GM08714 (cell line): Measurements from ENCODE around the gene FAM107A.

ENCODE experiments used
- H3K4me3 ChIP-seq: fragments of 200-500 bp; sonication (Bioruptor generic); 2 replicates; pipeline ENCODE4 v1.5.1; 2014; ENCODE audit warnings: mild to moderate bottlenecking, low read length, inconsistent platforms
- ZNF274 ChIP-seq: IDR thresholded peaks from 2 replicates; pipeline ENCODE4 v1.6.1; 2012; ENCODE audit warnings: mild to moderate bottlenecking, low read depth, low read length

The FAM107A gene

DNA sequence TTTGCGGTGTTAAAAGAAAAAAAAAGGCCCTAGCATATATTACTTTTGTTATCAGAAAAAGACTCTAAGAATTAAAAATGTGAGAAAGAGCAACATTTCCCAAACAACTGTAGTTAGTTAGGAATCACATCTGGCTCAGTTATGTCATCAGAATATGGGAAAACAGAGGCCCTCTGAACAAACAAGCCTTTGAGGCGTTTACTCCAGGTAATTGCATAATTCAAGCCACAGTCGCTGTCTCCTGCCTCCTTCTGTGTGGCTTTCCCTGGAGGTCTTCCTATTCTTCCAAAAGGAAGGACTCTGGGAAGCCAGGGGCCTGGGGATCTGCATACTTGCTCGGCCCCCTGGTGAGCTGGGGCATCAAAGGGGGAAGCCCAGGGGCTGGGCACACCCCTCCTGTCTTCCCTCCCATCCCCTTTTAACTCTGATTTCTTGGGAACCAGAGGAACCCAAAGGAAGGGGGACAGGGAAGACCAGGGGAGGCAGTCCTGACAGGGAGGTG is 3.7 kb upstream of the FAM107A start:
- TF ChIP-seq ZNF274 = no peak
- H3K4me3 ChIP-seq = no peak overlapping the region

DNA sequence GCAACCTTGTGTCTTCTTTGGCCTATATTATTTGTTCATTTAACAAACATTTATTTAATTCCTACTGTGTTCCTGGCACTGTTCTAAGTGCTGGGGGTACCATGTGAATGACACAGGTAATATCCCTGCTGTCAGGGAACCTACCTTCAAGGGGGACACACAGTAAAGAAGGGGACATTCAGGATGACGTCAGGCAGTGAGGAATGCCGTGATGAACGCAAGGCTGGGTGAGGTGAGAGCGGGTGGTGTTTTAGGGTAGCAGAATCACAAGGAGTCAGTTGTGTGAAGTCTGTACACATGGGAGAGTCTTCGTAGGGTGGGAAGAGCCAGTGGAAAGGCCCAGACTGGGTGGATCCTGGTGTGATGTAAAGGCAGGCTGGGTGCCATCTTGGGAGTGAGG is 1.7 kb upstream of the FAM107A start:
- TF ChIP-seq ZNF274 = no peak
- H3K4me3 ChIP-seq = no peak overlapping the region

DNA sequence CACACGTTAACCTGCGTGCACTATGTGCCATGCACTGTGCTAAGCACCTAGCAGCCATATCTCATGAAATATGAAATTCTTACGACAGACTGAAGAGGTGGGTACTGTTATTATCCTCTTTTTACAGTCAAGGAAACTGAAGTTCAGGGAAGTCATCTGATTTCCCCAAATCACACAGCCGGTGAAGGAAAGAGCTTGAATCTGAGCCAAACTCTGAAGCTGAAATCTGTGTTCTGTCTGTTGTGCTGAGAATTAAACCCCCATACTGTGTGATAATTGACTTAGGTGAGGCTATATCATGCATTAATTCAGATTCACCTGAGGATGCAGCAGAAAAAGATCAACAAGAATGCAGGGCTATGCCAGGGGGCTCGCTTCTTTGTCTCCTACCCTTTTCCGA is 475 bp downstream of the FAM107A start:
- no peak overlapping the region for H3K4me3 ChIP-seq
- no peak for TF ChIP-seq ZNF274

DNA sequence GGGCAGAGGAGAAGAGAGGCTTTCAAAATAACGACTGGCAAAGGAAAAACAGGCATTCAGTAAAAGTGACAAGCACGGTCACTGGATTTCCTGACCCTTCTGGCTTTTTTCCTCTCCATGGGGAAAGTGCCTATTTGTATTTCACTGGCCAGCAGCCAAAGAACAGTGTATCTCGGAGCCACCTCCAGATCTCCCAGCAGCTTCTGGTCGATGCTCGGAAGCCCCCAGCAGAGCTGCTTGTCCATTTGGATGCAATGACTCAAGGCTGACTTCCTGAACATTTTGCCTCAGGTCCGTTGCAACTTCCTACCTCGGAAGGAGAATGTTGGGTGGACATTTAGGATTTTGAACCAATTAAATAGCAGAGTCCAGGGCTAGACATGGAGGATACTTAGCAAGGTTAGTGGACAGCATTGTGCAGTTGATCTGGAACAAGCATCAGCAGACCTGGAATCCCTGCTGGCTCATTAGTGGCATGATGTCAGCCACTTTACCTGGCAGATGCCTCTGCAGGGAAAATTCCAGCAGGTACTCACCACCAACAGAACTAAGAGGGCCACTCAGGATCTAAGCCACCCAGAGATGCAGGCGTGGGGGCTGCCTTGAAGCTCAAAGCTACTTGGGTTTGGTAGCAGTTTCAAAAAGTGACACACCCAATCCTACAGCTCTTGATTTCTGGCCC is 1.1 kb downstream of the FAM107A start:
- no peak for TF ChIP-seq ZNF274
- no peak overlapping the region for H3K4me3 ChIP-seq

DNA sequence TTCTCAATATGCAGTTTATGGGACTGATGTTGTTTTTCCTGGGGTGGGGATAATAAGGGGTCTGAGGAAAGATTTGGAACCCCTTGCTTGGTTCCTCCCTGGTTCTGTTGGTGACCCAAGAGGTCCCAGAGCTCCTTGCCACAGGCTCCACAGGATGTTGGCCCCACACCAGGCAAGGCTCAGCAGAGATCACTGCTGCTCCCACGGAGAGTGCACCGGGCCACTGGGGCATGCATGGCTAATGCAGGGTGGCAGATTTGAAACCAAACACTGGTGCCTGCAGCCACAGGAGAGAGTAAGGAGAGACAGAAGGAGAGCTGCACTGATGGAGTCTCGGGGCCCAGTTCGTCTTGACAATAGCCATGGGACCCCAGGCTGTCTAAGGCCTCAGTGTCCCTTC is 2.5 kb downstream of the FAM107A start:
- no peak overlapping the region for H3K4me3 ChIP-seq
- TF ChIP-seq ZNF274 = no peak

DNA sequence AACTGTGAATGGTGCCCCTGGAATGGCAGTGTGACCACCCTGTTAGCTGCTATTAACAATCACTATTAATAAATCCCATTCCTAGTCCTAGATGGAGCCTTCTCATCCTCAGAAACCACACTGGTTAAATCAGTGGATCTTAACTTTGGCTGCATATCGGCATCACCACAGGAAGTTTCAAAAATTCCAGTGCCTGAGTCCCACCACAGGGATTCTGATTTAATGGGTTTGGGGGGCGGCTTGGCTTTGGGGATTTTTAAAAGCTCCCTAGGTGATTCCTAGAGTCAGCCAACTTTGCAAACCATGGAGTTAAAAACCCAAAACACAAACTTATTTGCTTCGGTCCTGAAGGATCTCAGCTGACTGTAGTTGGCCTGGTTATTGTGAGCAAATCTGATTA is 3.1 kb downstream of the FAM107A start:
- TF ChIP-seq ZNF274 = no peak
- no peak overlapping the region for H3K4me3 ChIP-seq

DNA sequence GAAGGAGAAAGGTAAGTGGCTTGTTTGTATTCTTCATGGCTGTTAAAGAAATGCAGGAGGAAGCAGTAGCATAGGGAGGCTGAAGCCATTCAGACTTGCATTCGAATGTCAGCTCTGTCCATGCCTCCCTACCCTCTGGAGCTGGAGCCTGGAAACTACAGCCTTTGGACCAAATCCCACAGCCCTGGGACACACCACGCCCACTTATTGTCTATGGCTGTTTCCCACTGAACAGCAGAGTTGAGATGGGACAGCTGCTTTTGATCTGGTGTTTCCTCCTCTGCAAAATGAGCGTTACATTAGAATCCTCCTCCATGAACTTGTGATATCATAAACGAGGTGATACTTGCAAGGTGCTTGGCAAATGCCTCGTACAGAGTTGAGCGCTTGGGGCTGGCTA is 3.6 kb downstream of the FAM107A start:
- no peak overlapping the region for H3K4me3 ChIP-seq
- no peak for TF ChIP-seq ZNF274

DNA sequence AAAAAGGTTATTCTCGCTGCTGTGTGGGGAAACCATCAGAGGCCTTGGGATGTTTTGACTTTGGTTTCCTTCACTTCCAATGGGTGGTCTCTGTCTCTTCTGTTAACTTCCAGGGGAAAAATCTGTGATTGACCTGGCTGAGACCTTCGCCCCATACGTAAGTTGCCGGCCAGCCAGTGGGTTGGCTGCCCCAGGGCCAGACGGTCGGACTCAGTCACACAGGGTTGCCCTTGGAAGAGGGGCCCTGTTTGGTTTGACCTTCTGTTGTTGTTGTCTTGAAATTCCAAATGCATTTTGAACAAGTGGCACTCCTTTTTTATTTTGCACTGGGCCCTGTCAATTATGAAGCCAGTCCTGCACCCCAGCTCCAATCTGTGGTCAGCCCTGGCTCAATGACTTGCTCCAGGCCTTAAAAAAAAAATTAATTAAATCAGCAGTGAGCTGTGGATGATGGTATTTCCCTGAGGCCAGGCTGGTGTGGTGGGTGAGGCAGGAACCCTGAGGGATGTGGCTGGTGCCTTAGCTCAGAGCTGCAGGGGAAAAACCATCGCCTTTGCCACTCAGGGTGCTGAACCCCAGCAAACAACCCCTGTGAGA is 4.5 kb downstream of the FAM107A start:
- TF ChIP-seq ZNF274 = no peak
- H3K4me3 ChIP-seq = no peak overlapping the region

DNA sequence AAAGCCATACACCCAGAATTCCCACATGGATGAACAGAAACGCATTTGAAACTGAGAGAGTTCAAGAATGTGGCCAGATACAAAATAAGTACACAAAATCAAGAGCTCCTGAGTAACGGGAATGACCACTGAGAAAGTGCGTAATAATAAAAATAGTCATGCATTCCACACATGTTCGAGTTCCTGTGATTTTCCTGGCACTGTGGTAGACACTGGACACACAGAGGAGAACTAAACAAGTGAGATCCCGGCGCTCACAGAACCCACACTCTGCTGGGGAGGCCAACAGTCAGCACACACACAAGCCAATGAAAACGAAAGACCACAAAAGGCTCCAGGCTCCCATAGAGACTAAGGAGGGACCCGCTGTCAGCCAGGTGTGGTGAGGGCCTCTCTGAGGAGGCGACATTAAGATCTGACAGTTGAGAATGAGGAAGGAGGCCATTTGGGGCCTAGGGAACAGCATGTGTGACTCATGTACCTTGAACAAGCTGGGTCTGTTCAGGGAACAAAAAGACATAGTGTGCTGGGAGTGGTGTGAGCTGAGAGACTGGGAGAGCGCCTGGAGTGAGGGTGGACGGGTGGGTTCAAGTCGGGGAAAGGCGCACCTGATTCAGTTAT is 5.1 kb downstream of the FAM107A start:
- H3K4me3 ChIP-seq = no peak overlapping the region
- no peak for TF ChIP-seq ZNF274

DNA sequence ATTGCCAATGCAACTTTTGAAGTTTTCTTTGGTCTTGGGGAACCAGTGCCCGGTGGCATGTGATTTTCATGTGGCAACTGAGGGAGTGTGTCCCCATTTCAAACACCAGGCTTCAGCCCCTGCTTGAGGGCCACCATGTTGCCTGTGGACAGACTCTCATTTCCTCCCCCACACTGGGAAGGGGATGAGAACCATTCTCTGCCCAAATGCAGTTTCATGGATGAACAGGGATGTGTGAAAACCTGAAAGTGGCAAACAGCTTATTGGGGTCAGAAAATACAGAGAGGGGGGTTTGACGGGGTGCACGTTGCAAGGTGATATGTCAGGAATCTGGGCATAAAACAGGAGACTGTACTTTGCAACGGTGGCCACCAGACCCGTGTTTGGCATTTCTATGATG is 6.3 kb downstream of the FAM107A start:
- no peak for TF ChIP-seq ZNF274
- H3K4me3 ChIP-seq = no peak overlapping the region

DNA sequence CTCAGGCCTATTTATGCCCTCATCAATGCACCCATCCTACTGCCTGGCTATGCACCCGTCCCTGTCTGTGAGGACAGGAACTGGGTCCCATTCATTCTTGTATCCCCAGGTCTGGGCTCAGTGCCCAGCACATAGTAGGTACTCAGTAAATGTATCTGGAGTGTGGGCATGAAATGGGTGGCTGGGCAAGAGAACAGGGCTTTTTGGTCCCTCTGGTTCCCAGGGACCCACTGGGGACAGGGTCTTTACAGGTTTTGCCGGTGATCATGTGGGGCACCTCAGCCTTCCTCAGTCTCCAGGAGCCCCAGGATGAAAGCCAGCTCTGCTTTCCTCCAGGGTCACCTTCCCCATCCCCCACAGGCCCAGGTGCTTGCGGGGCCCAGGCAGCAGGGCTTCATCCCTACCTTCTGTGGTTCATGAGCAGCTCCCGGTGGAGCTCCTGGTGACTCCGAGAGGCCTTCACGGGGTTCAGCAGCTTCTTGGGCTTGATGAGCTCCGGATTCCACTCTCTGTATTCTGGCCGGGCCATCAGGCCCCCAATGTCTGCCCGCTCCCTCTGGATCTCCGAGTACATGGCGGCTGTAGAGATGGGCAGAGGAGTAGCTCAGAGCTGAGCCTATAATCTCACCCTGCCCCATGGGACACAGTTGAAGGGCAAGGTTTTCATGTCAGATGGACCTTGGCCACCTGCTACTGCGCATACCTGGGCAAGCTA is 7.7 kb downstream of the FAM107A start:
- TF ChIP-seq ZNF274 = no peak
- H3K4me3 ChIP-seq = no peak overlapping the region

DNA sequence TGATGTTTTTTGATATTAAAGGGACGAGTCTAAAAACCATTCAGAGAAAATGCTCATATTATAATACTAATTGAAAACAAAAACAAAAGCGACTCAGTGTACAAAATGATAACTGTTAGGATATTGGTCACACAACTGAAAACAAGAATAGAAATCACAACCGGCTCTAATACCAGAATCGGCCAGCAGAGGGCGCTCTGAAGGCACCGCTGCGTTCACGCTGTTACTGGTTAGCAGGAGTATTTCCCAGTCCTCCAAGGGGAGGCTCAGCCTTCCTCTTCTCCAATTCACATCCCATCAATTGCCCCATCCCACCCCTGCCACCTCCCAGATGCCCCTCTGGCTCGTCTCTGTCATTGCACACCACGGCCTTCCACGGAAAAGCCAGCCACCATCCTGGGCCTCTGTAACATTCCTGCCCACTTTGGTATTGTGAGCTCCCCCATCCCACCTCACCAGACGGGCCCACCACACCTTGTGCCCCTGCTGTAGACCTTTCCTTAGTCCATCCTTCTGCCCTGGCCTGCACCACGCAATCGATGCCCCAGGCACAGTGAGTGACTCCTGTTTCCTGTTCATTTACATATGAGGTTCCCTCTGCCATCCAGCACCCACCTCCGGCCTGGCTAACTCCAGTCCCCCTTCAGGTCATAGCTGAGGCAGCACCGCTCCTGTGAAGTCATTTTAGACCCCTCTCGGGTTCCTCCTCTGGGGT is 8.5 kb downstream of the FAM107A start:
- H3K4me3 ChIP-seq = no peak overlapping the region
- TF ChIP-seq ZNF274 = no peak

DNA sequence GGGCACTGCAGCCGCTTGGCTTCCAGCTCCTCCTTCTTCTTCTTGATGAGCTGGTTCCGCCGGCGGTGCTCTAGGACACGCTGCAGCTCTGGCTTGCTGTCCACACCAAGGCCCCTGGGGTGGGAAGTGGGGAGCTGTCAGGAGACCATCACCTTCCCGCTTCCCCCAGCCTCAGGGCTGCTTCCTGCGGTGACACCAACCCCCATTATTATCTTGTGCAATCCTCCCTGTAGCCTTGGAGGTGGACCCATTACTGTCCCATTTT is 10.0 kb downstream of the FAM107A start:
- no peak overlapping the region for H3K4me3 ChIP-seq
- TF ChIP-seq ZNF274 = no peak
